HEK293 (cell line): Measurements from ENCODE around the gene ANAPC2.

ENCODE experiments used
- EGR2 ChIP-seq: fragments of 450-650 bp; formaldehyde crosslinking; IDR thresholded peaks from 2 replicates; pipeline ENCODE4 v1.5.1; 2016; ENCODE audit warnings: low read depth, missing biosample characterization, missing genetic modification characterization
- GLI2 ChIP-seq: fragments of 450-650 bp; formaldehyde crosslinking; IDR thresholded peaks from 2 replicates; pipeline ENCODE4; 2017; ENCODE audit warnings: missing biosample characterization, missing genetic modification characterization, low read depth, borderline replicate concordance
- IKZF3 ChIP-seq: fragments of 450-650 bp; IDR thresholded peaks from 2 replicates; pipeline ENCODE4 v1.5.0; 2018; ENCODE audit warnings: missing biosample characterization, mild to moderate bottlenecking, missing genetic modification characterization, moderate library complexity
- OSR2 ChIP-seq: fragments of 450-650 bp; formaldehyde crosslinking; IDR thresholded peaks from 2 replicates; pipeline ENCODE4 v1.5.1; 2016; ENCODE audit warnings: missing biosample characterization, missing genetic modification characterization
- PRDM2 ChIP-seq: fragments of 450-650 bp; formaldehyde crosslinking; IDR thresholded peaks from 2 replicates; pipeline ENCODE4 v1.5.1; 2016; ENCODE audit warnings: missing biosample characterization, missing genetic modification characterization, borderline replicate concordance
- SP2 ChIP-seq: fragments of 450-650 bp; formaldehyde crosslinking; IDR thresholded peaks from 2 replicates; pipeline ENCODE4 v1.5.1; 2016; ENCODE audit warnings: missing biosample characterization, missing genetic modification characterization
- TRIM28 ChIP-seq: IDR thresholded peaks from 2 replicates; pipeline ENCODE4 v1.6.1; 2011; ENCODE audit warnings: low read length, control low read depth, borderline replicate concordance
- YY2 ChIP-seq: fragments of 450-650 bp; formaldehyde crosslinking; IDR thresholded peaks from 2 replicates; pipeline ENCODE4 v1.5.1; 2016; ENCODE audit warnings: missing biosample characterization, missing genetic modification characterization
- ZBTB44 ChIP-seq: fragments of 450-650 bp; IDR thresholded peaks from 2 replicates; pipeline ENCODE4 v1.5.1; 2018; ENCODE audit warnings: missing biosample characterization, mild to moderate bottlenecking, missing genetic modification characterization
- ZEB2 ChIP-seq: fragments of 450-650 bp; formaldehyde crosslinking; IDR thresholded peaks from 2 replicates; pipeline ENCODE4 v1.5.1; 2016; ENCODE audit warnings: missing biosample characterization, missing genetic modification characterization
- ZFP41 ChIP-seq: fragments of 450-650 bp; formaldehyde crosslinking; IDR thresholded peaks from 2 replicates; pipeline ENCODE4 v1.5.1; 2016; ENCODE audit warnings: missing biosample characterization, missing genetic modification characterization, borderline replicate concordance
- ZNF132 ChIP-seq: fragments of 450-650 bp; formaldehyde crosslinking; IDR thresholded peaks from 2 replicates; pipeline ENCODE4 v1.5.1; 2017; ENCODE audit warnings: missing biosample characterization, missing genetic modification characterization, borderline replicate concordance
- ZNF16 ChIP-seq: fragments of 450-650 bp; formaldehyde crosslinking; IDR thresholded peaks from 2 replicates; pipeline ENCODE4 v1.5.1; 2016; ENCODE audit warnings: low read depth, missing biosample characterization, missing genetic modification characterization
- ZNF223 ChIP-seq: fragments of 450-650 bp; formaldehyde crosslinking; IDR thresholded peaks from 2 replicates; pipeline ENCODE4 v1.5.1; 2016; ENCODE audit warnings: missing biosample characterization, missing genetic modification characterization
- ZNF335 ChIP-seq: fragments of 450-650 bp; formaldehyde crosslinking; conservative IDR thresholded peaks from 2 replicates; pipeline ENCODE4 v1.5.1; 2016; ENCODE audit warnings: missing biosample characterization, missing genetic modification characterization
- ZNF350 ChIP-seq: fragments of 450-650 bp; formaldehyde crosslinking; IDR thresholded peaks from 2 replicates; pipeline ENCODE4 v1.5.0; 2017; ENCODE audit warnings: missing biosample characterization, mild to moderate bottlenecking, missing genetic modification characterization
- ZNF521 ChIP-seq: fragments of 450-650 bp; formaldehyde crosslinking; IDR thresholded peaks from 2 replicates; pipeline ENCODE4 v1.5.1; 2017; ENCODE audit warnings: missing biosample characterization, mild to moderate bottlenecking, missing genetic modification characterization
- ZNF623 ChIP-seq: fragments of 450-650 bp; formaldehyde crosslinking; IDR thresholded peaks from 2 replicates; pipeline ENCODE4 v1.5.1; 2016; ENCODE audit warnings: missing biosample characterization, missing genetic modification characterization
- ZNF624 ChIP-seq: fragments of 450-650 bp; formaldehyde crosslinking; IDR thresholded peaks from 2 replicates; pipeline ENCODE4 v1.5.1; 2017; ENCODE audit warnings: missing biosample characterization, missing genetic modification characterization
- ZNF626 ChIP-seq: fragments of 450-650 bp; sonication (Bioruptor Pico); formaldehyde crosslinking; IDR thresholded peaks from 2 replicates; pipeline ENCODE4 v1.5.1; 2018; ENCODE audit warnings: missing biosample characterization, missing genetic modification characterization, inconsistent platforms
- ZNF658 ChIP-seq: fragments of 450-650 bp; formaldehyde crosslinking; IDR thresholded peaks from 2 replicates; pipeline ENCODE4; 2016; ENCODE audit warnings: missing biosample characterization, missing genetic modification characterization
- TF ChIP-seq, protein P1 (sequence below): fragments of 450-650 bp; formaldehyde crosslinking; IDR thresholded peaks from 2 replicates; pipeline ENCODE4 v1.5.1; 2016; ENCODE audit warnings: missing biosample characterization, missing genetic modification characterization
- TF ChIP-seq, protein P2 (sequence below): fragments of 450-650 bp; formaldehyde crosslinking; IDR thresholded peaks from 2 replicates; pipeline ENCODE4 v1.5.1; 2016; ENCODE audit warnings: missing biosample characterization, missing genetic modification characterization
- TF ChIP-seq, protein P3 (sequence below): fragments of 450-650 bp; formaldehyde crosslinking; IDR thresholded peaks from 2 replicates; pipeline ENCODE4 v1.5.1; 2016; ENCODE audit warnings: missing biosample characterization, missing genetic modification characterization
- TF ChIP-seq, protein P4 (sequence below): fragments of 450-650 bp; formaldehyde crosslinking; IDR thresholded peaks from 2 replicates; pipeline ENCODE4 v1.5.1; 2017; ENCODE audit warnings: missing biosample characterization, missing genetic modification characterization
- TF ChIP-seq, protein P5 (sequence below): fragments of 450-650 bp; formaldehyde crosslinking; IDR thresholded peaks from 2 replicates; pipeline ENCODE4; 2016; ENCODE audit warnings: missing biosample characterization, missing genetic modification characterization

The ANAPC2 gene

DNA sequence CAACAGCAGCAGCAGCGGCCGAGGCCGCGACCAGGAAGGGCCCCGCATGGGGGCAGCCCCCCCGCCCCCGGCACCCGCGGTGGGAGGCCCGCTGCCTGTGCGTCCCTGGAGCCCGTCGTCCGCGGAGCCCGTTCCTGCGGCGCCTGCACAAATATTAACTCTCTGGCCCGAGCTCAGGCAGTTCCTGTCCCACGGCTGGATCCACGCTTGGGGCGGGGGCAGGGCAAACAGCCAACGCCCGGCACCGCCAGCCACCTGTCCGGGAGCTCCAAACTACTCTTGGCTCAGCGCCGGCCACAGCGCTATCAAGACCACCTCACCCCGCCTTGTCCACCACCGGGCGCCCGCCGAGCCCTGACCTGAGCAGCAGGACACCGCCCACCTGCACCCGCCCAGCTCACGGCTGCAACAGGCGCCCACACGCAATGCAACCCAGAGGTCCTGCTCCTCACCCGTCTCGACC is 18.4 kb downstream of the ANAPC2 start, which contains the start of gene LRRC26 (continued):
- TF ChIP-seq, protein P1, sequence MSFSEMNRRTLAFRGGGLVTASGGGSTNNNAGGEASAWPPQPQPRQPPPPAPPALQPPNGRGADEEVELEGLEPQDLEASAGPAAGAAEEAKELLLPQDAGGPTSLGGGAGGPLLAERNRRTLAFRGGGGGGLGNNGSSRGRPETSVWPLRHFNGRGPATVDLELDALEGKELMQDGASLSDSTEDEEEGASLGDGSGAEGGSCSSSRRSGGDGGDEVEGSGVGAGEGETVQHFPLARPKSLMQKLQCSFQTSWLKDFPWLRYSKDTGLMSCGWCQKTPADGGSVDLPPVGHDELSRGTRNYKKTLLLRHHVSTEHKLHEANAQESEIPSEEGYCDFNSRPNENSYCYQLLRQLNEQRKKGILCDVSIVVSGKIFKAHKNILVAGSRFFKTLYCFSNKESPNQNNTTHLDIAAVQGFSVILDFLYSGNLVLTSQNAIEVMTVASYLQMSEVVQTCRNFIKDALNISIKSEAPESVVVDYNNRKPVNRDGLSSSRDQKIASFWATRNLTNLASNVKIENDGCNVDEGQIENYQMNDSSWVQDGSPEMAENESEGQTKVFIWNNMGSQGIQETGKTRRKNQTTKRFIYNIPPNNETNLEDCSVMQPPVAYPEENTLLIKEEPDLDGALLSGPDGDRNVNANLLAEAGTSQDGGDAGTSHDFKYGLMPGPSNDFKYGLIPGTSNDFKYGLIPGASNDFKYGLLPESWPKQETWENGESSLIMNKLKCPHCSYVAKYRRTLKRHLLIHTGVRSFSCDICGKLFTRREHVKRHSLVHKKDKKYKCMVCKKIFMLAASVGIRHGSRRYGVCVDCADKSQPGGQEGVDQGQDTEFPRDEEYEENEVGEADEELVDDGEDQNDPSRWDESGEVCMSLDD (tag by site-specific recombination), result no peak
- TF ChIP-seq ZNF350 (no peak), PRDM2 (tag by site-specific recombination) (0 out of 2 replicates have a peak, but pooled peaks have one; percentile 82), OSR2 (no peak), ZNF658 (tag by site-specific recombination) (no peak), YY2 (no peak), ZNF223 (no peak), ZEB2 (tag by site-specific recombination) (peak; percentile 13; the same call in 1 of the 2 replicates), ZFP41 (tag by site-specific recombination) (no peak), ZNF626 (tag by site-specific recombination) (no peak), IKZF3 (tag by site-specific recombination) (no peak), GLI2 (tag by site-specific recombination) (no peak), ZNF623 (no peak), EGR2 (tag by site-specific recombination) (peak; percentile 66), ZNF335 (tag by site-specific recombination) (peak; percentile 64), SP2 (tag by site-specific recombination) (0 out of 2 replicates have a peak, but pooled peaks have one; percentile 12), TRIM28 (no peak), ZNF624 (tag by site-specific recombination) (no peak), ZNF132 (tag by site-specific recombination) (no peak), ZBTB44 (tag by site-specific recombination) (no peak), ZNF16 (tag by site-specific recombination) (no peak), ZNF521 (no peak)
- TF ChIP-seq, protein P2, sequence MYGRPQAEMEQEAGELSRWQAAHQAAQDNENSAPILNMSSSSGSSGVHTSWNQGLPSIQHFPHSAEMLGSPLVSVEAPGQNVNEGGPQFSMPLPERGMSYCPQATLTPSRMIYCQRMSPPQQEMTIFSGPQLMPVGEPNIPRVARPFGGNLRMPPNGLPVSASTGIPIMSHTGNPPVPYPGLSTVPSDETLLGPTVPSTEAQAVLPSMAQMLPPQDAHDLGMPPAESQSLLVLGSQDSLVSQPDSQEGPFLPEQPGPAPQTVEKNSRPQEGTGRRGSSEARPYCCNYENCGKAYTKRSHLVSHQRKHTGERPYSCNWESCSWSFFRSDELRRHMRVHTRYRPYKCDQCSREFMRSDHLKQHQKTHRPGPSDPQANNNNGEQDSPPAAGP (tag by site-specific recombination), result peak; percentile 45; the same call in 1 of the 2 replicates
- TF ChIP-seq, protein P3, sequence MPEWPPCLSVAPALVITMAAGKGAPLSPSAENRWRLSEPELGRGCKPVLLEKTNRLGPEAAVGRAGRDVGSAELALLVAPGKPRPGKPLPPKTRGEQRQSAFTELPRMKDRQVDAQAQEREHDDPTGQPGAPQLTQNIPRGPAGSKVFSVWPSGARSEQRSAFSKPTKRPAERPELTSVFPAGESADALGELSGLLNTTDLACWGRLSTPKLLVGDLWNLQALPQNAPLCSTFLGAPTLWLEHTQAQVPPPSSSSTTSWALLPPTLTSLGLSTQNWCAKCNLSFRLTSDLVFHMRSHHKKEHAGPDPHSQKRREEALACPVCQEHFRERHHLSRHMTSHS (tag by site-specific recombination), result no peak
- TF ChIP-seq, protein P4, sequence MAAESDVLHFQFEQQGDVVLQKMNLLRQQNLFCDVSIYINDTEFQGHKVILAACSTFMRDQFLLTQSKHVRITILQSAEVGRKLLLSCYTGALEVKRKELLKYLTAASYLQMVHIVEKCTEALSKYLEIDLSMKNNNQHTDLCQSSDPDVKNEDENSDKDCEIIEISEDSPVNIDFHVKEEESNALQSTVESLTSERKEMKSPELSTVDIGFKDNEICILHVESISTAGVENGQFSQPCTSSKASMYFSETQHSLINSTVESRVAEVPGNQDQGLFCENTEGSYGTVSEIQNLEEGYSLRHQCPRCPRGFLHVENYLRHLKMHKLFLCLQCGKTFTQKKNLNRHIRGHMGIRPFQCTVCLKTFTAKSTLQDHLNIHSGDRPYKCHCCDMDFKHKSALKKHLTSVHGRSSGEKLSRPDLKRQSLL (tag by site-specific recombination), result no peak
- TF ChIP-seq, protein P5, sequence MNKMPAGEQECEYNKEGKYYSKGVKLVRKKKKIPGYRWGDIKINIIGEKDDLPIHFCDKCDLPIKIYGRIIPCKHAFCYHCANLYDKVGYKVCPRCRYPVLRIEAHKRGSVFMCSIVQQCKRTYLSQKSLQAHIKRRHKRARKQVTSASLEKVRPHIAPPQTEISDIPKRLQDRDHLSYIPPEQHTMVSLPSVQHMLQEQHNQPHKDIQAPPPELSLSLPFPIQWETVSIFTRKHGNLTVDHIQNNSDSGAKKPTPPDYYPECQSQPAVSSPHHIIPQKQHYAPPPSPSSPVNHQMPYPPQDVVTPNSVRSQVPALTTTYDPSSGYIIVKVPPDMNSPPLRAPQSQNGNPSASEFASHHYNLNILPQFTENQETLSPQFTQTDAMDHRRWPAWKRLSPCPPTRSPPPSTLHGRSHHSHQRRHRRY, result no peak
